GM18861 (cell line): Measurements from ENCODE around the gene PDXP.
A peak's percentile ranks its signal among the peaks of the same experiment; 100 is the strongest.
"Not testable (repeated sequence)": the region's sequence is repeated elsewhere in the genome, so short reads cannot be mapped to it uniquely, and the experiment has no call there.

Source experiments
- ATAC-seq: cut with Tn5 transposase; IDR thresholded peaks from one replicate; pipeline ENCODE4 v1.9.1; 2021; ENCODE audit not compliant: unreplicated experiment

PDXP gene

GRCh38 chr22:37696260-37696656 lies 37.7 kb downstream of the PDXP start:
- ATAC-seq: not testable (repeated sequence)

GRCh38 chr22:37696657-37697537 lies 38.4 kb downstream of the PDXP start, which contains the start of gene TRIOBP:
Gene TRIOBP (plus strand): TSS chr22:37697048. CDS start chr22:37701366, 4,318 bp downstream.
- peak; percentile 88 for ATAC-seq

DNA sequence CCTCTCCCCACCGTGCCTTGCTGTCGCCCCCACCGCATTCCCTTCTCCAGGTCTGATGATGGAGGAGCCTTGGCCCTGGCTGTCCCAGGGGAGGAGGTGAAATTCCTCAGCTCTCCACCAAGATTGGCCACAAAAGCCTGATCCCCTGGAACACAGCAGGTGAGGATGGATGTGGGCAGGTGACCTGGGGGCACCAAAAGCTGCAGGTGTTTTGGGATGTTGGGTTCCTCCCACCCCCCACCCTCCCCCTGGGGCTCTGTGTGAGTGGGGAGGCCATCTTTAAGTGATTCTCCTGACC lies 39.0 kb downstream of the PDXP start:
- no peak for ATAC-seq

DNA sequence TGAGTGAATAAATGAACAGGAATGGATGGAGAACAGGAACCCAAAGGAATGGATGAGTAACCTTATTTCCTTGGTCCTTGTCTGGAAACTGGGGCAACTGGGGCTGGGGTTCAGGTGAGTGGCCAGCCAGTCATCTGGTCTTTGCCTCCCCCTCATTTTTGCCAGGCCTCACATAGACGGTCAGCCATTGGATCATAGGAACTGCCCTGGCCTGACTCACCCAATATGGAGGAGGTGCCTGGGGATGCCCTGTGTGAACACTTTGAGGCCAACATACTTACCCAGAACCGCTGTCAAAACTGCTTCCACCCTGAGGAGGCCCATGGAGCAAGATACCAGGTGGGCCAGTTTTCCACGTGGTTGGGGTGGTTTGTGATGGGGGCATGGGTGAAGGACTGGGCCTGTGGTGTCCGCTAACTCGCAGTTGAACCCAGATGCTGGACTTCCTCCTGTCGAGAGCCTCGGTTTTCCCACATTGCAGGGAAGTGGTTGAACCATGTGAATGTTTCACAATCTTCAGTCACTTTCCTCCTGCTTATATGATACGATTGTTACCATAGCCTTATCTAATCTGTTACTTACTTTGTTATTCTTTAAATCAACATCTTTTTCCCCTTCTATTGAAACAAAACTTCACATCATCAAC lies 42.7 kb downstream of the PDXP start:
- no peak for ATAC-seq

- no peak for ATAC-seq
These were observed 45.4 kb downstream of the PDXP start for GRCh38 chr22:37703906-37704305.

GRCh38 chr22:37704645-37705044 lies 46.1 kb downstream of the PDXP start:
- ATAC-seq: no peak

DNA sequence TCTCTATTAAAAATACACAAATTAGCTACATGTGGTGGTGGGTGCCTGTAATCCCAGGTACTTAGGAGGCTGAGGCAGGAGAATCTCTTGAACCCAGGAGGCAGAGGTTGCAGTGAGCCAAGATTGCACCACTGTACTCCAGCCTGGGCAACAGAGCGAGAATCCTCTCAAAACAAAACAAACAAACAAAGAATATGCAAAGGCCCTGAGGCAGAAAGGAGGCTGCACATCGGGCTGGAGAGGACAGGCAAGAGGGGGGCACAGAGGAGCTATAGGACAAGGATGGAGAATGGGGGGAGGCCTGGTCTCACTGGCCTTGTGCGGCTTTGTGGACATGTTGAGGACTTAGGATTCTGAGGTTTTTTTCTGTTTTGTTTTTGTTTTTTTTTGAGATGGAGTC lies 46.7 kb downstream of the PDXP start:
- no peak for ATAC-seq

DNA sequence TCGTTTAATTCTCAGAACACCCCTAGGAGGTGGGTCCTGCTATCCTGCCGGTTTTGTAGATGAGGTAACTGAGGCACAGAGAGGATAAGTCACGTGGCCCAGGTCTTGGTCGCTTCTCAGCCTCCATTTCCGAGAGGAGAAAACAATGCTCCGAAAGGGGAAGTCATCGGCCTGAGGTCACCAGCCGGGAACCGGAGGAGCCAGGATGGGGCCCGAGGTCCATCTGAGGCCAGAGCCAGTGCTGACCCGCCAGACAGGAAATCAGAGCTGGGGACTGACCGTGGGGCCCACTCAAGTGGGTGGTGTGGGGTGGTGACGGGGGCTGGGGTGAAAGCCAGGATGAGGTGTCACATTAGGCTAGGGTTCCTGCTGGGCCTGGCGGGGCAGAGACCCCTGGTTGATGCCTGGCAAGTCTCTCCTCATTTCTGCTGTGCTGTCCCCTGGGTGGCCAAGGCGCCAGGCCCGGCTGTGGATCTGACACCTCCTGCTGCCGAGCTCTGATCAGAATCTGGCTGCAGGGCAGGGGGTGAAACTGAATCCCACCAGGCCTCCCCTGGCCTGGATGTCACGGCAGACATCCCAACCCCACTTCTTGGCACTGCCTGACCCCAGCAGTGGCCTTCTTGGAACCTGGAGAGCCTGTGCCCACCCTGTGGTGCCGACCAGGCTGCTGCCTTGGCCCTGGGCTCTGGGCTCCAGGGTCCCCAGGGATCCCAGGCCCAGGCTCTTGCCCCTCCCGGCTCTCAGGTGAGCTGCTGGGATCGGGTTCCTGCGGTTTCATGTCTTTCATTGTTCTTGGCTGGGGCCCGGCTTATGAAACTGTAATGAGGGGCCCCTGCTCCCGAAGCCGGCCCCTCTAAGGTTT lies 50.3 kb downstream of the PDXP start:
- no peak for ATAC-seq

DNA sequence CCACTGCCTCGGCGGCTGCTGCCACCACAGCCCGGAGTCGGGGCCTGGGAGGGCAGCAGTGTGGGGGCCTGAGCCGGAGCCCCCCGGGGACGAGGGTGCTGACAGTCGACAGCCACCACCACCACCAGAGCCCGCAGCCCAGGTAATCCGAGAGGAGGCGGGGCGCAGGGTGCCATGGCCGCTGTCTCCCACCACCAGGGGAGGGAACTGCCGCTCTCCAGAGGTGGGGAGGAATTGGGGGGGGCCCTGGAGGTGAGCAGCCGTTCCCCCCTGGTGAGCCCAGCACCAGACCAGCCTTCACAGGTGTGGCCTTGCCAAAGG lies 50.9 kb downstream of the PDXP start:
- no peak for ATAC-seq

- no peak for ATAC-seq
These were observed 52.2 kb downstream of the PDXP start for GRCh38 chr22:37710675-37711074.

GRCh38 chr22:37711490-37711889 lies 53.0 kb downstream of the PDXP start:
- no peak for ATAC-seq

DNA sequence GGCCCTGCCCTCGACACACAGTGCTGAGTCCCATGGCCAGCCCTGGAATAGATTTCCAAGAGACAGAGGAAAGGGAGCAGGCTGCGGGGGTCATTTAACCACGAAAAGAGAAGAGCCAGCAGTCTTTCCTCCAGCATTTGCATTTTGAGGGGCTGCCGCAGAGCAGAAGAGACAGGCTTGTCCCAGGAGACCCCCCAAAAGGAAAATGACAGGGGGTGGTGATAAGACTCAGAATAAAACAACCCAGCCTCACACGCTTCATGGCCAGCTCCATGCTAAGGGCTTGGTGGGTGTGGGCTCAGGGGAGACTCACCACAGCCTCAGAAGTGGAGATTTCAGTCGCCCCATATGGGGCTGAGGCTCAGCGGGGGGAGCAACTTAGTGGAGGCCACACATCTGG lies 55.2 kb downstream of the PDXP start:
- no peak for ATAC-seq

DNA sequence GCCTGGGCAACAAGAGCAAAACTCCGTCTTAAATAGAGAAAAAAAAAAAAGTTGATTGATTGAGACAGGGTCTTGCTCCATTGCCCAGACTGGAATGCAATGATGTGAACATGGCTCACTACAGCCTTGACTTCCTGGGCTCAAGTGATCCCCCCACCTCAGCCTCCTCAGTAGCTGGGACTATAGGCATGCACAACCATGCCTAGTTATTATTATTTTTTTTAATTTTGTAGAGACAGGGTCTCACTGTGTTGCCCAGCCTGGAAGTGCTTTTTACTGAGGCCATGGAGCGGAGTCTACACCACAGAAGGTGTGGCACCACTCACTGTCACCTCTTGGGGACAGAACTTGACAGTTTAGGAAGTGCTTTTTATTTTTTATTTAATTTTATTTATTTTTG lies 56.1 kb downstream of the PDXP start:
- ATAC-seq: no peak

GRCh38 chr22:37715760-37716159 lies 57.2 kb downstream of the PDXP start:
- no peak for ATAC-seq
